ENCODE results near the gene CDK14.

The CDK14 gene

GRCh38 chr7:91041901-91042484 is 445.9 kb downstream of the CDK14 start:
- DNase-seq, result peak in 4 of 56 donors; percentile 5 to 22 (median 16)

- DNase-seq, result no peak
Measured at GRCh38 chr7:91043186-91043585, 447.1 kb downstream of the CDK14 start.

GRCh38 chr7:91043924-91044645 is 448.0 kb downstream of the CDK14 start:
- no peak for DNase-seq

DNA sequence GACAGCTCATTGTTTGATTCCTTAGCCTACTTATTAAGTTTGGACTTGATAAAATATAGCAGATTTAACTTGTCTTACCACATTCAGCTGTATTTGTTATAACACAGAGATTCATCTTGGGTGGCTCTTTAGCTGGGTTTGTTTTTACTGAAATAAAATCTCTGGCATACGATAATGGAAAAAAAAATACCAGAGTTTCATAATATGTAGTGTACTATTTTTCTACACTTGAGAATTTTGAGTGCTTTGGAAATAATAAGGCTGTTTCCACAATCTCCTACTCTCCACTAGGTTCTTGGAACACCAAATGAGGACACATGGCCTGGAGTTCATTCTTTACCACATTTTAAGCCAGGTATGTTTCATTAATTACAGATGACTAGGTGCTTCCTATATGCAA is 449.5 kb downstream of the CDK14 start:
- DNase-seq, result no peak

- no peak for DNase-seq
Measured at GRCh38 chr7:91046322-91047089, 450.4 kb downstream of the CDK14 start.

DNA sequence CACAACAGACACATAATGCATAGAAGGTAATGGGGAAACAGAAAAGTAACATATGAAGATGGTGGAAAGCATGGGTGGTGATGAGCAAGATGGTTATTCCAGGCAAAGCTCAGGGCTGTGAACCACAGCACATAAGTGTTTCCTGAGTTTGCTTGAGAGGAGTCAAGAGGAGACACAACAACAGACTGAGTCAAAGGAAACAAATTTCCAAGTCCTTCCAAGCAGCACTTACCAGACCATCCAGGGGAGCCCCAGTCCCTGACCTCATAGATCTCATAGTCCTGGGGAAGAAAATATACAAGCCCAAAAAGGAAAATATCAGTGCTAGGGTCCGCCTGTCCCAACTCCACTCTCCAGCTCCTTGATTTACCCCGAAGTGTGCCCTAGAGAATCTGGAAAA is 451.5 kb downstream of the CDK14 start:
- DNase-seq, result no peak

- no peak for DNase-seq
Measured at GRCh38 chr7:91050677-91051076, 454.6 kb downstream of the CDK14 start.

- no peak for DNase-seq
Measured at GRCh38 chr7:91051966-91052365, 455.8 kb downstream of the CDK14 start.

- DNase-seq, result no peak
Measured at GRCh38 chr7:91054374-91054773, 458.3 kb downstream of the CDK14 start.

DNA sequence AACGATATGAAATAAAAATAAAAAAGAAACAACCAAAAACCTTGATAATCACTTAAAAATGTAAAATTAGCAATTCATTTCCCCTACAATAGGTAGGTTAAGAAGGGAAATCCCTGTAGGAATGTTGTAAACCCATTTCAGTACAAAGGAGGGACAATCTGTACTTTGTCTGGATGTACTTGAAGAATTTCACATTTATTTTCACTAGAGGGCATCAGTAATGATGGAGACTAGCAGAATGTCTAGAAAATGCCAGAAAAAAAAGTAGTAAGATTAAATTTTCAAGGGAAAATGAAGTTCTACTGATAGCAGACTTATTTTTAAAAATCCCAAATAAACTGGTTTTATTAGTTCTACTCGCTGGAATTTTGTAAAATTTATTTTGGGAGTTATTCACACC is 459.1 kb downstream of the CDK14 start:
- no peak for DNase-seq

GRCh38 chr7:91062713-91063112 is 466.6 kb downstream of the CDK14 start:
- DNase-seq, result no peak

- DNase-seq, result no peak
Measured at GRCh38 chr7:91064052-91064451, 467.9 kb downstream of the CDK14 start.

DNA sequence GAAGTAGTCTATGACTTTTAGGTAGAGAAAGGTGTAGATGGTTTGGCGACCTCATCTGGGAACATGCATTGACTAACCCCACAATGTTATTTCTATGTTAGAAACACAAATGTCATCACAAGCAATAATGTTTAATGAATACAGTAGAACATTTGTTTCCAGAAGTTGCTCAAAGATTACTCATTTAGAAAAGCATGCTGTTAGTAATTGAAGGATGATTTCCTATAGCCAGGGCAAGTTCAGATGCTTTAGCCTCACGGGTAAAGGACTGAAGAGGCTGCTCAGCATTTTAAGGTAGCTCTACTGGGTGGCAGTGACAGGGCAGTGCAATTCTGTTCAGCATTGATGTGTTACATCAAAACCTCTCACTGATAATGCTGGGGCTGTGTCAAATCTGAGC is 468.8 kb downstream of the CDK14 start:
- DNase-seq, result no peak

- DNase-seq, result no peak
Measured at GRCh38 chr7:91066627-91067026, 470.5 kb downstream of the CDK14 start.

- DNase-seq, result no peak
Measured at GRCh38 chr7:91067242-91067641, 471.1 kb downstream of the CDK14 start.

DNA sequence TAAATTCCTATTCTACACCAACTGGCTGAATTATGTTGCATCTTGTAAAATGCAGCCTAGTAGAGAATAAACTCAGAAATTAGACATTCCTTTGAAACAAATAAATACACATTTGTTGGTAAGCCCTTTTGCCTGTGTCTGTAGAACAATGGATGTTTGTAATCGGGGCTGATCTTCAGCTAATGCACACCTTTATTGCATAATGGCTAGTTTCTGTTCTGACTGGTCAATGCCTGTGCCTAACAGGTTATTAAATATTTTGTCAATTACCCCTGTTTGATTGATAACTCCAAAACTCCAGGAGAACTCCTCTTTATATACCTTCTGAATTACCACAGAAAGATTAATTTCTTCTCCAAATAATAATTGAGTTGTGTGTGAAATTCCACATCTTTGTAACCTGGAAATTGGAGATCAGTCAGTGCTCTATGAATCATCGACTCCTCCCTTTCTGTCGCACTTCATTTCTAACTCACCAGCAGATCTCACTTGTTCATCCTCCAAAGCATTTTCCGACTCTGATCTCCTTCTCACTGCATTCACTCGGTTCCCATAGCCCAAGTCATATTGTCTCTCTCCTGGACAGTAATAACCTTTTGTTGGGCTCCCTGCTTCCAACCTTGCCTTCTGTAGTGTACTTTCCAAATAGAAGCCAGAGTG is 472.1 kb downstream of the CDK14 start:
- no peak for DNase-seq

GRCh38 chr7:91069146-91069545 is 473.0 kb downstream of the CDK14 start:
- no peak for DNase-seq

DNA sequence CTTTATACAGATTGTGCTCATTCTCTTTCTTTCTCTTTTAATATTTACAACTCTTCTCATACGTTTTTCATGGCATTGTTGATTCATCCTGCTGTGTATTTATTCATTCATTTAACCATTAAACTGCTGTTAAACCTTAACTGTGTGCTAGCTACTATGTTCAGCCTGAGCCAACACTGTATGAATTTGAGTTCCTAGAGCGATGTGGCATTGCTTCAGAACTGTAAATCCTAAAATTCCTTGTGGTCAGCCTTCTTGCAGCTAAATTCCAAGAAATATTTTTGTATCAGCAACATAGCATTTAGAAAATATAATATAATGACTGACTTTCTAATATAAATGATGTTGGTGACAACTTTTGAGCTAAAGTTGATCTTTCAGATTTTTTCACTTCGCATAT is 483.4 kb downstream of the CDK14 start:
- no peak for DNase-seq

- DNase-seq, result no peak
Measured at GRCh38 chr7:91080351-91080750, 484.2 kb downstream of the CDK14 start.

DNA sequence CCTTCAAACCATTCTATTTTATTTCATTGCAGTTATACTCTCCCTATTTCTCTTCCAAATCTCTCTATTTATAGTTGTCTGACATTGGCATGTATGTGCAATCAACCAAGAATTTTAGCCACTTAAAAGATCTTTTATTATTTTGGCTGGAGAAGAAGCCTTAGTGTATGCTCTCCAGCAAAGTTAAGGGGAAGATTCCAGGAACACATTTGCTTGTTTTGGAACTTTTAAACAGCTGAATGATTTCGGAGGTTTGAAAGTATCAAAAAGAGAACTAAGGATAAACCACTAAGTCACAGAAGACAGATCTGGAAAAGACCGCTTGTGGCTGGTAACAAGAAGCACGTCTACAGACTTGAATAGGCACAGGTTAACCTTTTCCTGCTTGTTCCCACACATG is 485.9 kb downstream of the CDK14 start:
- no peak for DNase-seq

DNA sequence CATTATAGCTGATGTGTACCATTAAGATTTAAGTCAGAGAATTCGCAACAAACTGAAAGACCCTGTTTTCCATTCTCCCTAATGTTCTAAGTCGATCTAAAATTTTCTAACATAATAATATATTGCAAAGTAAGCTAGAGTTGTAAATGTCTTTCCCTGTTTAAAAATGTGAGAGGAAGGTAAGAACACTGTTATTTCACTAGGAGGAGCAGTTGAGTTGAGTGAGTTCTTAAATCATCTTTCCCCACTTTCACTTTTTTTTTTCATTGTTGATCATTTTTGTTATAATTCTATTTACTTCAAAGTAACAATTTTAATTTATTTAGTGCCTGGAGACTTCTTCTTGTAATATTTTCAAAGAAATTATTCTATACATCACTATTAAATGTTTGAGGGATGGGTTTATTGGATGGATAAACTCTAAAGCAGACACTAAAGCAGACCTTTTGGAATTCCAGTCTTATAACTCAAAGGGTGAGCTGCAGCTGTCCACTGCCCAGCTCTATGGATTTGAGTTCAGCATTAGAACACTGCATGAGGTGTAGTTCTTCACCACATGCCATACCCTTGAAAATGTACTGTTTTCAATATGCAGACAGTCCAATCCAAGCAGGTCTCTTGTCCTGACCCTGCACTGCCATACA is 486.9 kb downstream of the CDK14 start:
- DNase-seq, result no peak

All from amygdala (tissue), 56 donors.